SK-N-SH (cell line): ENCODE results near the gene HHLA2. TPM values are rescaled to one million over a fixed set of nuclear protein-coding genes. Genes with fewer than 3 reads are reported as not detected.

ENCODE experiments used
- CTCF ChIA-PET: fragments of 300-600, 350-600 bp; formaldehyde crosslinking; extraction: SDS; loops from one replicate; lab custom pipeline; 2021; lab: Yijun Ruan, JAX
- POLR2A ChIA-PET: fragments of 350-600 bp; sonication (Branson Sonifier 250); formaldehyde crosslinking; extraction: SDS; loops from one replicate; lab custom pipeline; 2020; ENCODE audit warnings: antibody characterized with exemption, inconsistent platforms; lab: Yijun Ruan, JAX
- DNase-seq: peaks from one replicate; pipeline ENCODE4 v3.0.0; 2012
- H2AFZ ChIP-seq: fragments of 200-600 bp; sonication (generic); 2 replicates; pipeline ENCODE4 v1.8.1; 2016; ENCODE audit warnings: antibody characterized with exemption, mild to moderate bottlenecking, low read depth
- H3F3A ChIP-seq: fragments of 200-600 bp; sonication (generic); replicated peaks from 2 replicates; pipeline ENCODE3; 2016; ENCODE audit warnings: antibody characterized with exemption, mild to moderate bottlenecking; ENCODE audit not compliant: insufficient read depth
- H3K27ac ChIP-seq, 2 experiments: fragments of 200-500 bp in 1 of 2; fragments of 200-600 bp in 1 of 2; sonication (Bioruptor generic) in 1 of 2; sonication (generic), shearing (Covaris generic) in 1 of 2; 2 replicates each; pipeline versions ENCODE4 v1.5.1 to v1.6.1; 2014 to 2016; ENCODE audit warnings: low read depth in 2 of 2, inconsistent platforms in 1 of 2, low read length in 1 of 2, mild to moderate bottlenecking in 1 of 2, mixed read lengths in 1 of 2
- H3K27me3 ChIP-seq: fragments of 200-600 bp; sonication (generic), shearing (Covaris generic); 2 replicates; pipeline ENCODE4 v1.6.1; 2016; ENCODE audit warnings: mixed run types; ENCODE audit not compliant: insufficient read depth
- H3K36me3 ChIP-seq, 2 experiments: fragments of 200-500 bp in 1 of 2; fragments of 200-600 bp in 1 of 2; sonication (Bioruptor generic) in 1 of 2; sonication (generic) in 1 of 2; replicated peaks in 1 of 2; 2 replicates each; pipeline versions ENCODE3 to v1.5.1; 2014 to 2016; ENCODE audit warnings: low read length in 1 of 2, mild to moderate bottlenecking in 1 of 2; ENCODE audit not compliant: insufficient read depth in 2 of 2, control insufficient read depth in 1 of 2
- H3K4me1 ChIP-seq, 2 experiments: fragments of 200-500 bp in 1 of 2; fragments of 200-600 bp in 1 of 2; sonication (Bioruptor generic) in 1 of 2; sonication (generic), shearing (Covaris generic) in 1 of 2; 2 replicates each; pipeline versions ENCODE4 v1.5.1 to v1.6.1; 2014 to 2016; ENCODE audit warnings: low read depth in 1 of 2, low read length in 1 of 2, mixed run types in 1 of 2; ENCODE audit not compliant: insufficient read depth in 2 of 2, control insufficient read depth in 1 of 2
- H3K4me2 ChIP-seq: fragments of 200-600 bp; sonication (generic), shearing (Covaris generic); 2 replicates; pipeline ENCODE4 v1.6.1; 2017; ENCODE audit warnings: mixed run types
- H3K4me3 ChIP-seq, 2 experiments: fragments of 200-500 bp in 1 of 2; fragments of 200-600 bp in 1 of 2; sonication (Bioruptor generic) in 1 of 2; sonication (generic), shearing (Covaris generic) in 1 of 2; 2 replicates each; pipeline versions ENCODE4 v1.5.1 to v1.8.1; 2014 to 2016; ENCODE audit warnings: low read depth in 2 of 2, inconsistent platforms in 1 of 2, low read length in 1 of 2, mild to moderate bottlenecking in 1 of 2, mixed read lengths in 1 of 2, moderate library complexity in 1 of 2
- H3K79me2 ChIP-seq: fragments of 200-600 bp; sonication (generic); 2 replicates; pipeline ENCODE4 v1.8.1; 2017; ENCODE audit warnings: mild to moderate bottlenecking; ENCODE audit not compliant: insufficient read depth
- H3K9ac ChIP-seq: fragments of 200-600 bp; sonication (generic); 2 replicates; pipeline ENCODE4 v1.6.1; 2017; ENCODE audit warnings: mixed run types
- H3K9me2 ChIP-seq: fragments of 200-600 bp; sonication (generic); 2 replicates; pipeline ENCODE4 v1.6.1; 2017; ENCODE audit warnings: mixed run types
- H3K9me3 ChIP-seq: fragments of 200-600 bp; sonication (generic); 2 replicates; pipeline ENCODE4 v1.6.1; 2017; ENCODE audit warnings: mixed run types, mild to moderate bottlenecking, moderate library complexity
- H4K20me1 ChIP-seq: fragments of 200-600 bp; sonication (generic); 2 replicates; pipeline ENCODE4 v1.6.1; 2017; ENCODE audit warnings: mild to moderate bottlenecking, mixed run types; ENCODE audit not compliant: insufficient read depth
- CHD2 ChIP-seq: fragments of 150-350 bp; IDR thresholded peaks from 2 replicates; pipeline ENCODE4 v1.6.1; 2018; ENCODE audit warnings: low read length; ENCODE audit not compliant: partially characterized antibody
- EP300 ChIP-seq, 2 experiments: IDR thresholded peaks; 2 replicates each; pipeline versions ENCODE4 v1.4.0 to v1.6.1; 2012; ENCODE audit warnings: borderline replicate concordance in 1 of 2, low read depth in 1 of 2, low read length in 1 of 2
- EZH2phosphoT487 ChIP-seq: fragments of 200-600 bp; sonication (generic); IDR thresholded peaks from 2 replicates; pipeline ENCODE4 v1.6.1; 2017; ENCODE audit warnings: low read depth, mixed run types, mild to moderate bottlenecking, antibody characterized with exemption, moderate library complexity, borderline replicate concordance
- FOXJ3 ChIP-seq: sonication (generic); formaldehyde crosslinking; IDR thresholded peaks from 2 replicates; pipeline ENCODE4 v1.5.1; 2020; ENCODE audit warnings: mild to moderate bottlenecking, missing genetic modification reagents
- FOXM1 ChIP-seq: IDR thresholded peaks from 2 replicates; pipeline ENCODE4 v1.4.0; 2012; ENCODE audit warnings: low read depth, mild to moderate bottlenecking
- GABPA ChIP-seq: IDR thresholded peaks from 2 replicates; pipeline ENCODE4 v1.4.0; 2012; ENCODE audit warnings: low read depth, mild to moderate bottlenecking
- IRF3 ChIP-seq: fragments of 150-350 bp; IDR thresholded peaks from 2 replicates; pipeline ENCODE4 v1.6.1; 2016; ENCODE audit warnings: mild to moderate bottlenecking, low read depth, low read length
- POLR2AphosphoS5 ChIP-seq: IDR thresholded peaks from 2 replicates; pipeline ENCODE4 v1.6.1; 2012; ENCODE audit warnings: low read depth, low read length
- RFX5 ChIP-seq: IDR thresholded peaks from 2 replicates; pipeline ENCODE4 v1.6.1; 2012; ENCODE audit warnings: mild to moderate bottlenecking, improper control_type of control experiment, low read length
- TCF12 ChIP-seq: IDR thresholded peaks from 2 replicates; pipeline ENCODE4 v1.4.0; 2012
- TEAD4 ChIP-seq: IDR thresholded peaks from 2 replicates; pipeline ENCODE4 v1.4.0; 2012; ENCODE audit warnings: mild to moderate bottlenecking, borderline replicate concordance; ENCODE audit not compliant: insufficient read depth
- USF2 ChIP-seq: fragments of 150-350 bp; IDR thresholded peaks from 2 replicates; pipeline ENCODE4 v1.6.1; 2017; ENCODE audit warnings: antibody characterized with exemption, low read length, low read depth, borderline replicate concordance
- WGBS: methylation state at CpG from one replicate; pipeline ENCODE4 v1.1.6; 2017; ENCODE audit warnings: low lambda C conversion rate; 5-methylcytosine and 5-hydroxymethylcytosine counted together
- polyA plus RNA-seq, 3 experiments: library from polyadenylated mRNA; depleted of rRNA; stranded (reverse); fragments of >200 nt; gene quantifications; 2 replicates each; pipeline ENCODE4 v1.2.3, GENCODE V29; 2012

HHLA2 gene
- polyA plus RNA-seq, 1 of the 3 experiments (the other 2 are of a cell fraction), result not detected

GRCh38 chr3:108357042-108357441 lies 60.7 kb downstream of the HHLA2 start:
- peaks cover 0 to 2% of the 10 kb centered on the region in 2 experiments; a peak in 2 of 4 replicates for H3K4me1 ChIP-seq
- no peaks in the 10 kb centered on the region for H3K36me3 ChIP-seq
- no peaks in the 10 kb centered on the region for H3K9me2 ChIP-seq
- no peaks in the 10 kb centered on the region for H4K20me1 ChIP-seq
- 52% methylated on average over 2 of the region's 2 CpGs for WGBS
- no peak overlapping the region for H2AFZ ChIP-seq
- no peak overlapping the region for H3K27ac ChIP-seq
- no peak overlapping the region for H3K4me2 ChIP-seq
- ChIA-PET POLR2A (no interaction called here), CTCF (no interaction called here)
- H3F3A ChIP-seq, result no peaks in the 10 kb centered on the region
- H3K4me3 ChIP-seq, result no peak overlapping the region
- H3K27me3 ChIP-seq, result no peaks in the 10 kb centered on the region
- TF ChIP-seq EZH2phosphoT487 (no peak), CHD2 (no peak), USF2 (no peak), IRF3 (no peak), TCF12 (no peak), GABPA (no peak), FOXM1 (no peak)
- no peak for DNase-seq
- no peaks in the 10 kb centered on the region for H3K9me3 ChIP-seq
- H3K9ac ChIP-seq, result no peak overlapping the region
- no peaks in the 10 kb centered on the region for H3K79me2 ChIP-seq

- Histone ChIP-seq H2AFZ (no peak overlapping the region), H3F3A (no peaks in the 10 kb centered on the region), H3K4me3 (no peak overlapping the region), H3K4me1 (no peaks in the 10 kb centered on the region), H3K27me3 (no peaks in the 10 kb centered on the region), H4K20me1 (no peaks in the 10 kb centered on the region), H3K9me3 (no peaks in the 10 kb centered on the region)
- ChIA-PET POLR2A (no interaction called here), CTCF (interaction anchor here (1.6 kb wide), 1 partner anchor 23 kb away, joined by 3 read pairs; no protein-coding TSS in a partner anchor)
- no peak for DNase-seq
- no peak for TF ChIP-seq POLR2AphosphoS5
- no peak for TF ChIP-seq EP300 (IDR thresholded peaks at IDR 0.05; ENCODE audit: borderline replicate concordance in 1 of 2, low read depth in 1 of 2, low read length in 1 of 2)
- TF ChIP-seq TEAD4, result no peak
- no peak for TF ChIP-seq FOXJ3 (CRISPR knock-in tag)
- TF ChIP-seq GABPA, result no peak
- no peak for TF ChIP-seq RFX5
- TF ChIP-seq, all 33 proteins: peak for 0
- no peak overlapping the region for H3K4me2 ChIP-seq
- no peak overlapping the region for H3K9ac ChIP-seq
- no peak overlapping the region for H3K27ac ChIP-seq
- WGBS, result 43% methylated on average over 2 of the region's 2 CpGs
- H3K9me2 ChIP-seq, result no peaks in the 10 kb centered on the region
- H3K36me3 ChIP-seq, result no peaks in the 10 kb centered on the region
- H3K79me2 ChIP-seq, result no peaks in the 10 kb centered on the region
Measured at GRCh38 chr3:108359011-108359410, 62.7 kb downstream of the HHLA2 start.
